ENCODE results near the gene MKRN2OS.
A peak's percentile ranks its signal among the peaks of the same experiment; 100 is the strongest.
"Not testable (repeated sequence)": the region's sequence is repeated elsewhere in the genome, so short reads cannot be mapped to it uniquely, and the experiment has no call there.

MKRN2OS gene

GRCh38 chr3:12549971-12550760 lies 4.9 kb upstream of the MKRN2OS start:
- ChIA-PET POLR2A (no interaction called here), CTCF (no interaction called here)
- TF ChIP-seq PRDM10 (tag by site-specific recombination; IDR thresholded peaks at IDR 0.05) (0 out of 2 replicates have a peak, but pooled peaks have one; percentile 22), ZNF311 (tag by site-specific recombination; IDR thresholded peaks at IDR 0.05; ENCODE audit: borderline replicate concordance) (no peak)
- H3K27ac ChIP-seq (ENCODE audit: extremely low read depth, low read depth, low read length) = no peak overlapping the region
- H3K4me1 ChIP-seq (ENCODE audit: control insufficient read depth, insufficient read depth, low read length) = peaks cover 7% of the 10 kb centered on the region; the same call in 1 of the 2 replicates
- H3K9me3 ChIP-seq (ENCODE audit: control insufficient read depth, insufficient read depth, low read depth, low read length) = no peaks in the 10 kb centered on the region
- no peak overlapping the region for H3K4me3 ChIP-seq (ENCODE audit: low read depth, low read length)
- no peaks in the 10 kb centered on the region for H3K36me3 ChIP-seq (ENCODE audit: control insufficient read depth in 2 of 2, insufficient read depth in 1 of 2, low read length in 2 of 2)

DNA sequence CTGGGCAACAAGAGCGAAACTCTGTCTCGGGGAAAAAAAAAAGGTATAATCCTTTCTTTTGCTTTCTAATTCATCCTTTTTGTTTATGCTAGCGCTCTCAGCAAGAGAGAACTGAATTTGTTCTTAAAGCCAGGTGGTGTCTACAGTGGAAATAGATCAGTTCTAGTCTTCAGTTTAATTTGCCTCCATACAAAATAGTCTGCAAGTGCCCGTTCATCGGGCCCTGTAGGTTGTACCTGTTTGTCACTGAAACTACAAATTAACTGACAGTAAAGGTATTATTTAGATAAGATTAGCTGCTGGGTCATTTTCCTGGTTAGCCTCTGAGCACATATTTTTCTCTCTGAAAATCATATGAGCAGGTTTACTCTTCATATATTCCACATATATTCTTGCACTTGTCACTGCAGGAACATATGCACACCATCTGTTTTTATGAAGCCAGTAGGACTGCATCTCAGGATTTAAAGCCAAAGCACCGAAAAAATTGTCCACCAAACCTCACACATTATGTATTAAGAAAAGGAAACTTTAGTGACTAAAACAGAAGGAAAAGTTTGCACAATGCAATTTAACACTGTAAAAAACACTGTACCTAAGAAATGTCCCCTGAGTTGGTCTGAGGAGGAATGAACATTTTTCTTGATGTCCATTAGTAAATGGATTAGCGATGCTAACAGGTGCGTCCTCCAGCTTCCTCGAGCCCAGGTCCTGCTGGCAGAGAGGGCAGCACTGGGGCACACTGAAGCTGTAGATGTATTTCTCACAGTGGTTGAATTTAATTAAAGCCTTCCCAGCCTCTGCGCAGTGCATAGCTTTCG lies 437 bp downstream of the MKRN2OS start:
- Histone ChIP-seq H3K9me3 (ENCODE audit: control insufficient read depth, insufficient read depth, low read depth, low read length) (no peaks in the 10 kb centered on the region), H3K4me1 (ENCODE audit: control insufficient read depth, insufficient read depth, low read length) (peaks cover 10% of the 10 kb centered on the region; the same call in 1 of the 2 replicates), H3K27ac (ENCODE audit: extremely low read depth, low read depth, low read length) (peak overlapping the region; percentile 29), H3K4me3 (ENCODE audit: low read depth, low read length) (peak overlapping the region; percentile 31), H3K36me3 (ENCODE audit: control insufficient read depth in 2 of 2, insufficient read depth in 1 of 2, low read length in 2 of 2) (peaks cover 0 to 14% of the 10 kb centered on the region in 2 experiments; a peak in 2 of 3 replicates)
- ChIA-PET POLR2A (interaction anchor here (1.1 to 1.6 kb wide), 3 partner anchors 9 to 61 kb away, joined by 3 to 12 read pairs (median 5); partner anchors contain the start of genes MKRN2 and TSEN2), CTCF (interaction anchor here (0.9 kb wide), 1 partner anchor 61 kb away, joined by 3 read pairs; no protein-coding TSS in a partner anchor)
- TF ChIP-seq SCRT2 (tag by site-specific recombination; IDR thresholded peaks at IDR 0.05) (peak; percentile 90), SCRT1 (tag by site-specific recombination; IDR thresholded peaks at IDR 0.05; ENCODE audit: borderline replicate concordance) (peak; percentile 74), KLF7 (tag by site-specific recombination; IDR thresholded peaks at IDR 0.05; ENCODE audit: borderline replicate concordance) (no peak), TRIM28 (IDR thresholded peaks at IDR 0.05; ENCODE audit: borderline replicate concordance, low read length) (no peak), ZNF335 (tag by site-specific recombination; conservative IDR thresholded peaks at IDR 0.05) (0 out of 2 replicates have a peak, but pooled peaks have one; percentile 21)

DNA sequence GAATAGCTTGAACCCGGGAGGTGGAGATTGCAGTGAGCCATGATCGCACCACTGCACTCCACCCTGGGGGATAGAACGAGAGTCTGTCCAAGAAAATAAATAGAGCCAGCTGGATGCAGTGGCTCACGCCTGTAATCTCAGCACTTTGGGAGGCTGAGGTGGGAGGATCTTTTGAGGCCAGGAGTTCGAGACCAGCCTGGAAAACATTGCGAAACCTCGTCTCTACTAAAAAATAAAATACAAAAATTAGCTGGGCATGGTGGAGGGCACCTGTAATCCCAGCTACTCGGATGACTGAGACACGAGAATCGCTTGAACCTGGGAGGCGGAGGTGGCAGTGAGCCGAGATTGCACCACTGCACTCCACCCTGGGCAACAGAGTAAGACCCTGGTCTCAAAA lies 1.8 kb downstream of the MKRN2OS start:
- H3K9me3 ChIP-seq (ENCODE audit: control insufficient read depth, insufficient read depth, low read depth, low read length); CTCF ChIA-PET; H3K27ac ChIP-seq (ENCODE audit: extremely low read depth, low read depth, low read length); H3K4me3 ChIP-seq (ENCODE audit: low read depth, low read length); H3K4me1 ChIP-seq (ENCODE audit: control insufficient read depth, insufficient read depth, low read length); POLR2A ChIA-PET: not testable (repeated sequence)
- TF ChIP-seq ZNF121 (tag by site-specific recombination; IDR thresholded peaks at IDR 0.05) = peak; percentile 14; the same call in 1 of the 2 replicates
- peaks cover 4 to 25% of the 10 kb centered on the region in 2 experiments; a peak in 2 of 3 replicates for H3K36me3 ChIP-seq (ENCODE audit: control insufficient read depth in 2 of 2, insufficient read depth in 1 of 2, low read length in 2 of 2)

DNA sequence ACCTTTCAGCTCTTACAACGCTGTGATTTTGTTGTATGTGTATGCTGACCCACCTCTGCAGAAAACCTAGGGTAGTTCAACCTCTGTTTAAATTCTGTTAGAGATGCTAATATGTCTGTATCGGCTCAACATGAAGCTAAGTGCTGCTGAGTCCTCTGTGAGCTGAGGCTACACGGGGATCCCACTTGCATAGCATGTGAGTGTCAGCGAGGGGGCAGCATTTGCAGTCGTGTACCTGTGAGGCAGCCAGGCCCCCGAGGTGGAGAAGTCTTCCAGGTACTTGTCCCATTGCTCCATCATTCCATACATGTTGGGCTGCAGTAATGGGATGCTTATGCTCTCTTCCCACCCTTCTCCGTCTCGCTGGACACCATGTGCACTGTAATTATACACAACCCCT lies 3.7 kb downstream of the MKRN2OS start:
- TF ChIP-seq, protein P1, sequence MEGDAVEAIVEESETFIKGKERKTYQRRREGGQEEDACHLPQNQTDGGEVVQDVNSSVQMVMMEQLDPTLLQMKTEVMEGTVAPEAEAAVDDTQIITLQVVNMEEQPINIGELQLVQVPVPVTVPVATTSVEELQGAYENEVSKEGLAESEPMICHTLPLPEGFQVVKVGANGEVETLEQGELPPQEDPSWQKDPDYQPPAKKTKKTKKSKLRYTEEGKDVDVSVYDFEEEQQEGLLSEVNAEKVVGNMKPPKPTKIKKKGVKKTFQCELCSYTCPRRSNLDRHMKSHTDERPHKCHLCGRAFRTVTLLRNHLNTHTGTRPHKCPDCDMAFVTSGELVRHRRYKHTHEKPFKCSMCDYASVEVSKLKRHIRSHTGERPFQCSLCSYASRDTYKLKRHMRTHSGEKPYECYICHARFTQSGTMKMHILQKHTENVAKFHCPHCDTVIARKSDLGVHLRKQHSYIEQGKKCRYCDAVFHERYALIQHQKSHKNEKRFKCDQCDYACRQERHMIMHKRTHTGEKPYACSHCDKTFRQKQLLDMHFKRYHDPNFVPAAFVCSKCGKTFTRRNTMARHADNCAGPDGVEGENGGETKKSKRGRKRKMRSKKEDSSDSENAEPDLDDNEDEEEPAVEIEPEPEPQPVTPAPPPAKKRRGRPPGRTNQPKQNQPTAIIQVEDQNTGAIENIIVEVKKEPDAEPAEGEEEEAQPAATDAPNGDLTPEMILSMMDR (tag by site-specific recombination; IDR thresholded peaks at IDR 0.05) = peak; percentile 32; the same call in 1 of the 2 replicates
- no peak for TF ChIP-seq KLF9 (tag by site-specific recombination; IDR thresholded peaks at IDR 0.05; ENCODE audit: low read depth)
- Histone ChIP-seq H3K36me3 (ENCODE audit: control insufficient read depth in 2 of 2, insufficient read depth in 1 of 2, low read length in 2 of 2) (peaks cover 4 to 28% of the 10 kb centered on the region in 2 experiments; a peak in 2 of 3 replicates), H3K9me3 (ENCODE audit: control insufficient read depth, insufficient read depth, low read depth, low read length) (no peaks in the 10 kb centered on the region), H3K4me3 (ENCODE audit: low read depth, low read length) (no peak overlapping the region), H3K27ac (ENCODE audit: extremely low read depth, low read depth, low read length) (no peak overlapping the region), H3K4me1 (ENCODE audit: control insufficient read depth, insufficient read depth, low read length) (peaks cover 10% of the 10 kb centered on the region; the same call in 1 of the 2 replicates)
- ChIA-PET CTCF (interaction anchor here (1.0 kb wide), 1 partner anchor 12 kb away, joined by 3 read pairs; no protein-coding TSS in a partner anchor), POLR2A (no interaction called here)

Data from HEK293 (cell line).